Upper lobe of left lung (tissue), 4 donors: Measurements from ENCODE around the gene NR3C2.

ENCODE experiments used
- CTCF ChIP-seq, 6 experiments: fragments of 450-650 bp in 4 of 6; fragments of 200-600 bp in 2 of 6; sonication (generic) in 2 of 6; IDR thresholded peaks; one replicate each; pipeline ENCODE4 v1.5.1; 2016 to 2019; ENCODE audit warnings: antibody characterized with exemption in 6 of 6
- POLR2A ChIP-seq, 4 donors: fragments of 450-650 bp; IDR thresholded peaks; one replicate each; pipeline ENCODE4 v1.5.1; 2016 to 2017; ENCODE audit warnings: antibody characterized with exemption in 4 of 4, mild to moderate bottlenecking in 2 of 4
- POLR2AphosphoS5 ChIP-seq, 2 donors: sonication (generic); formaldehyde crosslinking; IDR thresholded peaks; one replicate each; pipeline ENCODE4 v1.5.1; 2017; ENCODE audit warnings: antibody characterized with exemption in 2 of 2

DNA sequence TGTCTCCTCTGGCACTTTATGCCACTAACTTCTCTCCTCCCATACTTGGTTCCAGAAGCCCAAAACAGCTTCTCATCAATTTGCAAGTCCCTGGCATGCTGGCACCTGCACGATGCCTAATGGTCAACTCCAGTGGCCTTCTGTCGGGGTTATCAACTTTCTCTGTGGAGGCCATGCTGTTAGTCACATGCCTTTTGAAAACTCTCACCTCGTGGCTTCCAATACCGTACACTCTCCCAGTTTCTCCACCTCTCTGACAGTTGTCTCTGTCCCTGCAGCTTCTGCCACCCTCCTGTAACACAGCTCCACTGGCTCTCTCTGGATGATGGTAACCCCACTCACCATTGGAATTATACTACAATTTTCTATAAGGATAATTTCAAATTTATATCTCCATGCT is 324.0 kb downstream of the NR3C2 start:
- TF ChIP-seq CTCF (IDR thresholded peaks at IDR 0.05) = no peak
- no peak for TF ChIP-seq POLR2A (IDR thresholded peaks at IDR 0.05)
- no peak for TF ChIP-seq POLR2AphosphoS5 (IDR thresholded peaks at IDR 0.05)
